ENCODE results near the gene FUT8.
"Not testable (repeated sequence)": the region's sequence is repeated elsewhere in the genome, so short reads cannot be mapped to it uniquely, and the experiment has no call there.

FUT8 gene

GRCh38 chr14:65623759-65624158 is 211.2 kb downstream of the FUT8 start:
- no peak for DNase-seq (ENCODE audit: low spot score)

- no peak for DNase-seq (ENCODE audit: low spot score)
Observed at GRCh38 chr14:65627315-65627714, 214.8 kb downstream of the FUT8 start.

DNA sequence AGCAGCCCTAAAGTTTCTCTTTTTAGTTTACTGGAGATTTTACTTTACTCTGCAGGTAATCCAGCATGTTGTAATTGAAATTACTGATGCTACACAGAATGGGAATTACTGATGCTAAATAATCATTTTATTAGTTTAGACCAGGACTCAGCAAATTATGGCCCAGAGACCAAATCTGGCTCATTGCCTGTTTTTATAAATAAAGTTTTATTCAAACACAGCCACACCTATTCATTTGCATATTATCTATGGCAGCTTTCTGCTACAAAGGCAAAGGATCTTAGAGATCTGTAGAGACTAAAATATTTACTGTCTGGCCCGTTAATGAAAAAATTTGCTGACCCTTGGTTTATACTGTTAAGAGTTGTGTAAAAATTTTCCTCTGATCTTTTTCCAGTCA is 216.1 kb downstream of the FUT8 start:
- DNase-seq (ENCODE audit: low spot score): no peak

DNA sequence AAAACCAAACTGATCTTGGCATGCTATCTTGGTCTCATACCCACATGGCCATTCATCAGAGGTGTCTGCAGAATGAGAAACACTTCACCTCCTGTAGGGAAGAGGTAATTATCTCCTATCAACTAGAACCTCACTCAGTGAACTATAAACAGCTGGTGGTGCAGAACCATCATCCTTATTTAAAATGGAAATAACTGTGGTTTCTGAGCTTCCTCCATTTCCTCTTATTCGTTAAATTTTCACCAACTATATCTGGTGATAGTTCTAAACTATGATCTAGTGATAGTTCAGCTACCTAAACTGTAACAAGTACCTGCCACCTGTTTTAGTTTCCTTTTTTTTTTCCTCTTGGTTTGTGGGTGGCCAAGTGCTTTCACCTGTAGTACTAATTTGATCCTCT is 218.5 kb downstream of the FUT8 start:
- no peak for DNase-seq (ENCODE audit: low spot score)

DNA sequence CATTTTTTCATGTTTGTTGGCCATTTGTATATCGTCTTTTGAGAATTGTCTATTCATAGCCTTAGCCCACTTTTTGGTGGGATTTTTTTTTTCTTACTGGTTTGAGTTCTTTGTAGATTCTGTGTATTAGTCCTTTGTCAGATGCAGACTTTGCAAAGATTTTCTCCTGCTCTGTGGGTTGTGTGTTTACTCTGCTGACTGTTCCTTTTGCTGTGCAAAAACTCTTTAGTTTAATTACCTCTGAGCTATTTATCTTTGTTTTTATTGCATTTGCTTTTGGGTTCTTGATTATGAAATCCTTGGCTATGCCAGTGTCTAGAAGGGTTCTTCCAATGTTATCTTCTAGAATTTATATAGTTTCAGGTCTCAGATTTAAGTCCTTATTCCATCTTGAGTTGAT is 220.0 kb downstream of the FUT8 start:
- DNase-seq (ENCODE audit: low spot score): no peak

DNA sequence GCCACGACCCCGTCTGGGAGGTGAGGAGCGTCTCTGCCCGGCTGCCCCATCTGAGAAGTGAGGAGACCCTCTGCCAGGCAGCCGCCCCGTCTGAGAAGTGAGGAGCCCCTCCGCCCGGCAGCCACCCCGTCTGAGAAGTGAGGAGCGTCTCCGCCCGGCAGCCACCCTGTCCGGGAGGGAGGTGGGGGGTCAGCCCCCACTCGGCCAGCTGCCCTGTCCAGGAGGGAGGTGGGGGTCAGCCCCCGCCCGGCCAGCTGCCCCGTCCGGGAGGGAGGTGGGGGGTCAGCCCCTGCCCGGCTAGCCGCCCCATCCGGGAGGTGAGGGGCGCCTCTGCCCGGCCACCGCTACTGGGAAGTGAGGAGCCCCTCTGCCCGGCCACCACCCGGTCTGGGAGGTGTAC is 221.1 kb downstream of the FUT8 start:
- DNase-seq (ENCODE audit: low spot score): not testable (repeated sequence)

- no peak for DNase-seq (ENCODE audit: low spot score)
Observed at GRCh38 chr14:65637780-65638179, 225.2 kb downstream of the FUT8 start.

DNA sequence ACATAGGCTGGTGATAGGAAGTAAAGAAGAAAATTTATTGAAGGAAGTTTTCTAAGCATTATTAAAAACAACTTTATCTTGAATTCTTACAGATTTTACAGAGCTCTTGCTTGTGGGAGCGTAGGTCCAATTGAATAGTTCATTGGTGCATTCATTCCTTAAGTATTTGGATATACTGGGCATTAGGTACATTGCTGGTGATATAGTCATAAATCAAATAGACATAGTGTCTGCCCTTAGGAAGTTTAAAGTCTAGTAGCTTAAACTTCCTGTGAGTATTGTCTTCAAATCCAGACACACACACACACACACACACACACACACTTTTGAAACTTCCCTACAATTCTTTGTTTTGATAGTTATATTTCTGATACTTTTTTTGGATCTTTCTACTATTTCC is 226.7 kb downstream of the FUT8 start:
- no peak for DNase-seq (ENCODE audit: low spot score)

GRCh38 chr14:65650826-65651225 is 238.3 kb downstream of the FUT8 start:
- DNase-seq (ENCODE audit: low spot score): no peak

- DNase-seq (ENCODE audit: low spot score): no peak
Observed at GRCh38 chr14:65656554-65656953, 244.0 kb downstream of the FUT8 start.

GRCh38 chr14:65658202-65658601 is 245.7 kb downstream of the FUT8 start:
- no peak for DNase-seq (ENCODE audit: low spot score)

DNA sequence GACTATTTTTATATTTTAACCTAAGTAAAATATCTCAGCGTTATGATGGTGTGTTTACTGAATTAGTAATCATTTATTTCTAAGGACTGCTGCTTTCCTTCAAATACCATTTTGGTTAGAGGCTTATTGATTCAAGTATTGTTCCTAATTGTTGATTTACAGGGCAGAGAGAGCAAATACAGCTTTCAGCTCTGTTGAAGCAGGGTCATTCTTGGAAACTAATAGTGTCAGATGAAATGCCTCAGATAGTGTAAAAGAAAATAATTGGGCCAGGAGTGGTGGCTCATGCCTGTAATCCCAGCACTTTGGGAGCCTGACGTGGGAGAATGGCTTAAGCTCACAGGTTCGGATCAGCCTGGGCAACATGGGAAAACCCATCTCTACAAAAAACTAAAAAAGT is 249.3 kb downstream of the FUT8 start:
- no peak for DNase-seq (ENCODE audit: low spot score)

GRCh38 chr14:65664436-65664835 is 251.9 kb downstream of the FUT8 start:
- no peak for DNase-seq (ENCODE audit: low spot score)

DNA sequence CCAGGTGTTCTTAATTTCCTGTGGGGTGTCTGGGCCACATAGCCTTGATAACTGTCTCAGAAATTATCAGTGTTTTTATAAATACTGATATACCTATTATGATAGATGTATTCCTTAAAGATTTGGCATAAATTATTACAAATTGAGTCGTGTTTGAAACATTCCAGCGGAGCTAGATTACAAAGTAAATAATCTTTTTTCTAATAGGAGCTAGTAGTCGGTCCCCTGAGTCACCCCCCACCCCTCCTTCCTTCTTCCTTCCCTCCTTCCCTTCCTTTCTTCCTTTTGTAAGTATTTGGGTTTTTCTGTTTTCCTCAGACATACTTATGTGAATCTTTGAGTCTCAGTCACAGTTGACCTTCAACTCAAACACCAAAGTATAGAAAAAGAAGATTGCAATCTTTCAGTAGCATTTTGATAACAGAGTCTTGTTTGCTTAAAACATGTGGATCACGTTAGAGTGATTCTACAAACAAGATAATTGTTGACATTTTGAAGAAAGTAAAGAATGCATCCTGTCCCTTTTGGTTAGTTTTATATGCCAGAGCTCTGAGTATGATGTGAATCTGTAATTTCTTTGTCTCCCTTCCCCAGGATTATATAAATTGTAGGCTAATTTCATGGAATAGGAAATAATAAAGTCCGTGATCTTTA is 264.0 kb downstream of the FUT8 start:
- DNase-seq (ENCODE audit: low spot score): no peak

DNA sequence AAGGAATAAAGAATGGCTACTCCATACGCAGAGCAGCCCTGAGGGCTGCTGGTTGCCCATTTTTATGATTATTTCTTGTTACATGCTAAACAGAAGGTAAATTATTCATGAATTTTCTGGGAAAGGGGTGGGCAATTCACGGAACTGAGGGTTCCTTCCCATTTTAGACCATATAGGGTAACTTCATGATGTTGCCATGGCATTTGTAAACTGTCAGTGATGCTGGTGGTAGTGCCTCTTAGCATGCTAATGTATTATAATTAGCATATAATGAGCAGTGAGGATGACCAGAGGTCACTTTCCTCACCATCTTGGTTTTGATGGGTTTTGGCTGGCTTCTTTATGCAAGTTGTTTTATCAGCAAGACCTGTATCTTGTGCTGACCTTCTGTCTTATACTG is 273.0 kb downstream of the FUT8 start:
- DNase-seq (ENCODE audit: low spot score): no peak

DNA sequence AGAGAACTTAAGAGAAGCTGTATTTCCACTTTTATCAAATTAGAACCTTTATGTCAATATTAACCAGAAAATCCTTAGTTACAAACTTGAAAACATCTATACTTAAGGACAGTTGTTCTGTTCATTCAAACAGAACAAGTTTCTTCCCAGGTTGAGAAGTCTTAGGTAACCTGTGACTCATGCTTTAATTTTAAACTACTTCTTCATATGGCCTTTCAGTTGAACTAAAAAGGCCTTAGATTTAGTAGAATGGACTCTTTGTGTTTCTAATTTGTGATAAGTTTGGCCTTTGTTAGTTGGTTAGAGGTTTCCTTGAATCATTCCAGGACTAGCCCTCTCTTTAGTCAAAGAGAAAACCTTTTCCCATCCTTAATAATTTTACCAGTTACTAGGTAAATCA is 274.2 kb downstream of the FUT8 start:
- no peak for DNase-seq (ENCODE audit: low spot score)

- no peak for DNase-seq (ENCODE audit: low spot score)
Observed at GRCh38 chr14:65689070-65689469, 276.5 kb downstream of the FUT8 start.

GRCh38 chr14:65692566-65692965 is 280.0 kb downstream of the FUT8 start:
- not testable (repeated sequence) for DNase-seq (ENCODE audit: low spot score)

GRCh38 chr14:65696801-65697200 is 284.3 kb downstream of the FUT8 start:
- DNase-seq (ENCODE audit: low spot score): no peak

DNA sequence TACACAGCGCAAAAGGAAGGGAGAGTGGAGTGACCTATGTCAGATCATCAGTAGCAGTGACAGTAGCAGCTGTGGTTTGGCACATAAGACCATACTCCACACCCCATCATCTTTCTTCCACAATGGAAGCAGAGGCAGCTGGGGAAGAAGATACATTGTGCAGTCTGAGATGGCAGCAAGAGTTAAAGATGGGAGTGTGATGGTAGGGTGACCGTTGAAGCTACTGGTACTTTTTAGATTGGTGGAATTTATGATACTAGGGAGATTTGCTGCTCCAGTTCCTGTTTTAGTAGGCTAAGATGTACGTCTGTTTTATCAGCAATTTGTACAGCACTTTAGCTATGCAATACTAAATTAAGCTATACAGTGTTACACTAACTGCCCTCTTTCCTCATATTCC is 291.0 kb downstream of the FUT8 start:
- DNase-seq (ENCODE audit: low spot score): no peak

- DNase-seq (ENCODE audit: low spot score): no peak
Observed at GRCh38 chr14:65703996-65704395, 291.5 kb downstream of the FUT8 start.

DNA sequence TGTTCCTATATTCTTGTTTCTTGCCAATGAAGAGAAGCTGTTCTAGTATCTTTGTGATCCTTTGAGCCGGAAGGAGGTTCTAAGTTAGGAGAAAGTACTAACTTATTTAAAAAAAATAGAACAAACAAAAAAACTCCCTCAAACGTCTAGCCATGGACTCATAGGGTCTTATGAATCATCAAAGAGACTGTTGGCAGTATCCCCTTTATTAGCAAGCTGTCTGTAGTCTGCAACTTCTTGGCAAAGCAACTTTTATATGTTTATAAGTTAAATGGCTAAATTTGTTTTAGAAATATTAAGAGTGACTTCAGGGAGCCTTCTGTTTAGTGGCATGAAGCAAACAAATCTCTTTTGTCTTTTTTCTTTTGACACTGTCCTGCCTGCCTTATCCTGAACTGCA is 291.9 kb downstream of the FUT8 start:
- no peak for DNase-seq (ENCODE audit: low spot score)

- no peak for DNase-seq (ENCODE audit: low spot score)
Observed at GRCh38 chr14:65704850-65705249, 292.3 kb downstream of the FUT8 start.

GRCh38 chr14:65709576-65709975 is 297.0 kb downstream of the FUT8 start:
- no peak for DNase-seq (ENCODE audit: low spot score)

- not testable (repeated sequence) for DNase-seq (ENCODE audit: low spot score)
Observed at GRCh38 chr14:65716813-65717212, 304.3 kb downstream of the FUT8 start.

Data from HuH-7 (cell line).